Nephron (organoid): ENCODE measurements around the gene MSI2.

ENCODE experiments used
- H3K27ac Mint-ChIP-seq, 3 experiments: 2 replicates each; pipeline ENCODE4 v1.8.0; 2020; ENCODE audit warnings: mixed read lengths in 3 of 3, mild to moderate bottlenecking in 2 of 3, moderate library complexity in 1 of 3
- H3K27me3 Mint-ChIP-seq: 2 replicates; pipeline ENCODE4 v1.8.0; 2021; ENCODE audit warnings: low read depth, mild to moderate bottlenecking, moderate library complexity, mixed read lengths
- H3K36me3 Mint-ChIP-seq: 2 replicates; pipeline ENCODE4 v1.8.0; 2020; ENCODE audit warnings: low read depth, mixed read lengths
- H3K4me1 Mint-ChIP-seq: 2 replicates; pipeline ENCODE4 v1.8.0; 2020; ENCODE audit warnings: mixed read lengths
- H3K4me3 Mint-ChIP-seq, 3 experiments: 2 replicates each; pipeline ENCODE4 v1.8.0; 2020; ENCODE audit warnings: mild to moderate bottlenecking in 3 of 3, mixed read lengths in 3 of 3, moderate library complexity in 2 of 3
- H3K9me3 Mint-ChIP-seq: 2 replicates; pipeline ENCODE4 v1.8.0; 2020; ENCODE audit warnings: mixed read lengths
- CTCF ChIP-seq, 3 experiments: fragments of 200-600 bp; sonication (generic); IDR thresholded peaks; one replicate each; pipeline ENCODE4 v1.5.0; 2021; ENCODE audit warnings: antibody characterized with exemption in 3 of 3; ENCODE audit not compliant: unreplicated experiment in 3 of 3

Gene MSI2

GRCh38 chr17:57447990-57448758, 191.9 kb downstream of the MSI2 start:
- peaks cover 3% of the 10 kb centered on the region for H3K36me3 Mint-ChIP-seq
- peaks cover 48% of the 10 kb centered on the region for H3K27me3 Mint-ChIP-seq
- H3K9me3 Mint-ChIP-seq = no peaks in the 10 kb centered on the region
- peaks cover 41% of the 10 kb centered on the region for H3K4me1 Mint-ChIP-seq
- peak overlapping the region; percentile 6 to 35 (median 12) for H3K27ac Mint-ChIP-seq
- no peak overlapping the region for H3K4me3 Mint-ChIP-seq
- no peak for TF ChIP-seq CTCF (IDR thresholded peaks at IDR 0.05; ENCODE audit: unreplicated experiment in 3 of 3)

GRCh38 chr17:57448759-57449283, 192.5 kb downstream of the MSI2 start:
- H3K27ac Mint-ChIP-seq = peak overlapping the region in 1 of 3 experiments; percentile 35
- peaks cover 51% of the 10 kb centered on the region for H3K27me3 Mint-ChIP-seq
- no peaks in the 10 kb centered on the region for H3K9me3 Mint-ChIP-seq
- TF ChIP-seq CTCF (IDR thresholded peaks at IDR 0.05; ENCODE audit: unreplicated experiment in 3 of 3) = no peak
- no peak overlapping the region for H3K4me3 Mint-ChIP-seq
- H3K4me1 Mint-ChIP-seq = peaks cover 34% of the 10 kb centered on the region
- H3K36me3 Mint-ChIP-seq = peaks cover 3% of the 10 kb centered on the region

GRCh38 chr17:57451191-57451590, 194.9 kb downstream of the MSI2 start:
- peak overlapping the region in 1 of 3 experiments; percentile 15 for H3K27ac Mint-ChIP-seq
- H3K4me3 Mint-ChIP-seq = no peak overlapping the region
- no peak for TF ChIP-seq CTCF (IDR thresholded peaks at IDR 0.05; ENCODE audit: unreplicated experiment in 3 of 3)
- peaks cover 34% of the 10 kb centered on the region for H3K4me1 Mint-ChIP-seq
- H3K27me3 Mint-ChIP-seq = peaks cover 55% of the 10 kb centered on the region
- no peaks in the 10 kb centered on the region for H3K9me3 Mint-ChIP-seq
- H3K36me3 Mint-ChIP-seq = peaks cover 8% of the 10 kb centered on the region

- Mint-ChIP-seq H3K36me3 (peaks cover 9% of the 10 kb centered on the region), H3K9me3 (no peaks in the 10 kb centered on the region), H3K27me3 (peaks cover 56% of the 10 kb centered on the region), H3K4me3 (no peak overlapping the region), H3K4me1 (peaks cover 32% of the 10 kb centered on the region), H3K27ac (peak overlapping the region in 2 of 3 experiments; percentile 4 to 79)
- no peak for TF ChIP-seq CTCF (IDR thresholded peaks at IDR 0.05; ENCODE audit: unreplicated experiment in 3 of 3)
Observed at GRCh38 chr17:57451643-57452042, 195.3 kb downstream of the MSI2 start.

- Mint-ChIP-seq H3K27me3 (peaks cover 54% of the 10 kb centered on the region), H3K4me1 (peaks cover 23% of the 10 kb centered on the region), H3K36me3 (peaks cover 11% of the 10 kb centered on the region), H3K4me3 (no peak overlapping the region), H3K27ac (no peak overlapping the region), H3K9me3 (no peaks in the 10 kb centered on the region)
- TF ChIP-seq CTCF (IDR thresholded peaks at IDR 0.05; ENCODE audit: unreplicated experiment in 3 of 3) = no peak
Observed at GRCh38 chr17:57453841-57454425, 197.6 kb downstream of the MSI2 start.
